ENCODE results near the gene FEM1B.

Gene FEM1B

GRCh38 chr15:68330416-68330815 lies 52.9 kb downstream of the FEM1B start:
- DNase-seq: no peak

DNA sequence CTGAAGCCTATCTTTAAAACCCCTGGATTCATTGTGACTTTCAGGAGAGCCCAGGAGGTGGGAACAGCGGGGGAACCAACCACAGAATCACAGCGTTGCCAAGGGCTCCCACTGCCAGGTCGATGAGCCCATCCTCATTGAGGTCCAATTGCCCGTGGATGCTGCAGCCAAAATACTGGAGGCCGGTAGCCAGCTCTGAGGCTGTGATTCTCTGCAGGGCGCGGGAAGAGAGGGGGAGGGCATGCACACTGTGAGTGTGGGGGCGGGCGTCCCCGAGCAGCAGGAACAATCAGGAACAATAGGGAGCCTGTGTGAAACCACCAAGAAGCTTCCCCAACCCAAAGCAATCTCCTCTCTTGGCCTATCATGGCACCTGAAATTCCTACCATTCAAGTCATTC lies 53.4 kb downstream of the FEM1B start:
- DNase-seq: no peak

DNA sequence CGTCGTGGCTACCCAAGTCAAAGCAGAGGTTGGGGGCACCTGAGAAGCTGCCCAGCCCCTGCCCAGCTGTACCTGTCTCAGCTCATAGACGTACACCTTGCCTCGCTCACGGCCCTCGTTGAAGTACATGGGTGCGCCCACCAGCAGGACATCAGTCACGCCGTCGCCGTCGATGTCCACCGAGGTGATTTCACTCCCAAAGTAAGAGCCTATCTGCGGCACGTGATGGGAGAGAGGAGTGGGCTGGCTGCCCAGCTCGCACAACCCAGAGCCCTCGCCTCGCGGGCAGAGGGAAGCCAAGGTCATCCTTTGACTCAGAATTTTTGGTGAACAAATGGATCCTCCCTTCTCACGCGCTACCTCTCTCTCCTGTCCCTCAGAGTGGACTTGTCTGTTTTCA lies 54.7 kb downstream of the FEM1B start:
- no peak for DNase-seq

- no peak for DNase-seq
Measured at GRCh38 chr15:68333775-68334470, 56.4 kb downstream of the FEM1B start.

GRCh38 chr15:68334661-68335124 lies 57.1 kb downstream of the FEM1B start:
- no peak for DNase-seq

- no peak for DNase-seq
Measured at GRCh38 chr15:68335251-68335650, 57.7 kb downstream of the FEM1B start.

- DNase-seq: no peak
Measured at GRCh38 chr15:68335655-68336054, 58.1 kb downstream of the FEM1B start.

DNA sequence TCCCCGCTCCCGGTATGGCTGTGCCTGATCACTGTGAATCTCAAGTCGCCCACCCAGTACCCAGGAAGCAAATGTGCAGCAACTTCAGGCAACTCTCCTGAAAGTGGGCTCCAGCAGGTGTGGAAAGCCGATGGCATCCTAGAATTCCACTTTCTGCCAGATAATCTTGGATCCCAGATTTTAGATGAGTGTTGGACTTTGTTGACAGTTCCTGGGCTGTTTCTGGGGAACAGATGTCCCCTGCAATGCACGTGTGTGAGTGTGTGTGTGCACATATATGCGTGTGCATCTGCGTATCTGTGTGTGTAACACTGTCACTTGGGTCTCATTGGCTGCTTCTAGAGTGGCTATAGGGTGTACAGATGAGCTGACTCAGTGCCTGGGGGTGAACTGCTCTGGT lies 59.0 kb downstream of the FEM1B start:
- no peak for DNase-seq

GRCh38 chr15:68337826-68338225 lies 60.3 kb downstream of the FEM1B start:
- no peak for DNase-seq

DNA sequence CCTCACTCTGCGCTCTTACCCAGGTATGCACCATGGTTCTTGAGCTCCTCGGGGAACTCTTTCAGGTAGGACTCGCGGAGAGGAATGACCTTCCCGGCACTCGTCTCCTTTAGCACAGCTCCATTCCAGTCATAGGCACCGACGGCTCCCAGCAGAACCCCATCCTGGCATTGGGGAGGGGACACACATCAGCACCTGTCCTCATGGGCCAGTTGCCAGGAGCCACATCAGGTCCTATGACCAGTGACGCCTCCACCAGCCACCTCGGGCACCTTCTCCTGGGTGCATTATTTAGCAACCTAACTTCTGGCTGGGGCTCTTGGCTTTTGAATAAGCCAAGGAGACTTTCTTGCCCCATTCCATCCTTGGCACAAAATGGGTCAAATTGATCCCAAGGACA lies 61.9 kb downstream of the FEM1B start:
- DNase-seq: no peak

DNA sequence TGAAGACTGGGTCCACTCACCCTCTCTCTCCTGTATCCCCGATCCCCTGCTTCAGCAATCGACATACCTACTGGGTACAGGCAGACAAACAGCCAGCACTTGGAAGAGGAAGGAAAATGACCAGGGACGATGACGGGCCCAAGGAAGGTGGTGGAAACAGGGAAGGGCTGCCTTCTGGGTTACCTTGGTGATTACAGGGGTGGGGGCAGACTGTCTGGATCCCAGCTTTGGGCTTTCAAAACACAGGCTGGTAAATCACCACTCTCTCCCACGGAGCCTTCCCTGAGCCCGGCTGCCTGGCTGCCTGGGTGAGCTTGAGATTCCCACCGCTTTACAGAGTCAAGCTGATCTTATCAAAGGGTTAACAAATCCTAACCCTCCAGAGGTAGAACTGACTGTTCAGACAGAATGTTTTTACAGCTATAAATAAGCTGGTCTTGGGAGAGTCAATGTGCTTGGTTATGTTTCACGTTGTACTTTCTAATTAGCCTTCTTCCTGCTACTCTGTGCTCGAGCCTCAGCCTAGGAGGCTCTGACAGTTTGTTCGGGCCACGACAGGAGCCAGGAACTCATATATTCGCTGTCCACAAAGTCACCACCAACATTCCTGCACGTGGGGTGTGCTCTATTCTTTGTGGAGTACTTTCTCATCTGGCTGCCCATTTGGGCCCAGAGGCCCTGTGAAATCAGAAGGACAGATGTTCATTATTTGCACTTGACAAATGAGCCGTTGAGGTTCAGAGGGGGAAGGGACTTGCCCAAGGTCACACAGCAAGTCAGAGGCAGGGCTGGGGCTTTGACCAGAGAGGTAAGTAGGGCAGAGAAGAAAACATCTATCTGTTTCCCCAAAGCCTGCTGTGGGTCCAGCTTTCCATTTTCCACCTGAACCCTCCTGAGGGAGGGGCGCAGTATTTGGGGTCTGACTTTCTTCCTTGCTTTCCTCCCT lies 63.5 kb downstream of the FEM1B start:
- no peak for DNase-seq

GRCh38 chr15:68341760-68342725 lies 64.5 kb downstream of the FEM1B start:
- no peak for DNase-seq

GRCh38 chr15:68343579-68344225 lies 66.2 kb downstream of the FEM1B start:
- no peak for DNase-seq

DNA sequence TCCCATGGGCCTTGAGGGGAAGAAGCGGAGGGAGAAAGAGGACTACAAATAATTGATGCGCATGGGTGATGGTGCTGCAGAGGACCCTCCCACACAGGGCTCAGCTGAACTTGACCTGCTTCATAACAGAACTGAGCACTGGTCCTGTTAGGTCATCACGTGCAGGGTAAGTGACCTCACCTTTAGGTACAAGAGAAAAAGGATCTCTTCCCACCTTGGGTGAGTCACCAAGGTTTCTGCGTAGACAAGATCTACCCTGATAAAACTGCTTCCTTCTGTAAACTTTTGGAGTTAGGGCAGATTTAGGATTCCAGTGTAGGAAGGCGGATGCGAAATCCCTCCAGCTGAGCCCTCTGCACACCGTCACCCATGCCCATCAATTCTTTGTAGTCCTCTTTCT lies 67.1 kb downstream of the FEM1B start:
- DNase-seq: no peak

Data from NCI-H187 treated with DMSO at 0.1 percent for 48 hours (cell line).